Ovary (tissue), 10 donors: ENCODE measurements around the gene YJEFN3. TPM values are rescaled to one million over a fixed set of nuclear protein-coding genes. Genes with fewer than 3 reads are reported as not detected.
A peak's percentile ranks its signal among the peaks of the same experiment; 100 is the strongest.

Source experiments
- DNase-seq, 5 donors: peaks; one replicate each; pipeline ENCODE4 v3.0.0-alpha.2; 2019 to 2020
- H3K27ac ChIP-seq, 2 donors: fragments of 200-600 bp; one replicate each; pipeline versions ENCODE4 v1.5.1 to v1.8.0; 2019 to 2022
- H3K27me3 ChIP-seq: fragments of 200-600 bp; one replicate; pipeline ENCODE4 v1.8.0; 2022
- H3K36me3 ChIP-seq: fragments of 200-600 bp; sonication (generic); one replicate; pipeline ENCODE4 v1.5.1; 2019
- H3K4me1 ChIP-seq: one replicate; pipeline ENCODE4 v1.8.1; 2013; ENCODE audit warnings: mild to moderate bottlenecking, moderate library complexity; ENCODE audit not compliant: insufficient read depth
- H3K4me3 ChIP-seq: fragments of 200-600 bp; sonication (generic); one replicate; pipeline ENCODE4 v1.5.1; 2017
- H3K9me3 ChIP-seq, 2 donors: fragments of 200-600 bp in 1 of 2; sonication (generic) in 1 of 2; one replicate each; pipeline versions ENCODE4 v1.5.1 to v1.8.1; 2013 to 2019; ENCODE audit warnings: mild to moderate bottlenecking in 1 of 2, moderate library complexity in 1 of 2
- EP300 ChIP-seq: sonication (generic); formaldehyde crosslinking; IDR thresholded peaks from one replicate; pipeline ENCODE4 v1.6.1; 2017; ENCODE audit warnings: antibody characterized with exemption
- POLR2A ChIP-seq: fragments of 450-650 bp; IDR thresholded peaks from one replicate; pipeline ENCODE4 v1.6.1; 2017; ENCODE audit warnings: antibody characterized with exemption, mild to moderate bottlenecking, moderate library complexity
- WGBS, 3 donors: extraction: QIAGEN DNeasy Blood & Tissue Kit in 1 of 3; methylation state at CpG; one replicate each; pipeline versions ENCODE4 v1.1.5 to v1.1.7; 2013 to 2017; 5-methylcytosine and 5-hydroxymethylcytosine counted together
- intact Hi-C, 4 donors: fragments of 100-400 bp; cut with DNase I; formaldehyde crosslinking; loops; one replicate each; pipeline versions ENCODE4 v1.11.0 to v1.15.1; 2022 to 2023
- long read RNA-seq, 3 donors: library from polyadenylated mRNA in 2 of 3; unstranded in 2 of 3; transcript quantifications; one replicate each; pipeline ENCODE4 v2.0.0 and lab custom pipeline, GENCODE V29; 2021 to 2026
- polyA plus RNA-seq, 2 donors: library from polyadenylated mRNA; stranded (reverse); fragments of 200-250 nt in 1 of 2; fragments of 350-450 nt in 1 of 2; fragmentation: Illumina TruSeq in 1 of 2; extraction: RNeasy Lipid Tissue Mini Kit (QIAGEN cat#74804) in 1 of 2; gene quantifications; one replicate each; pipeline ENCODE4 v1.2.3, GENCODE V29; 2013 to 2014
- total RNA-seq, 7 donors: library from RNA; depleted of rRNA in 2 of 7; stranded (reverse); fragments of >200 nt in 2 of 7; fragmentation: NEBNext Ultra II Directional in 3 of 7; extraction: Animal tissue kit (Norgen Biotek cat#: 25700) in 3 of 7; gene quantifications; one replicate each; pipeline versions ENCODE4 v1.1.0 to v1.2.4, GENCODE V29; 2016 to 2023
- TF ChIP-seq, protein P1 (sequence below), 3 donors: fragments of 450-650 bp in 2 of 3; fragments of 200-600 bp in 1 of 3; IDR thresholded peaks; one replicate each; pipeline versions ENCODE4 v1.5.1 to v1.8.0; 2016 to 2022; ENCODE audit warnings: antibody characterized with exemption in 3 of 3, mild to moderate bottlenecking in 1 of 3
- donor health status: DM: no; HTN: no; CAD: no; lungs with moderate emphysema.
- donor health status: DM: no; HTN: no; CAD: no.
- donor health status: Bipolar disorder and iron deficiency.
- donor health status: DM: yes; HTN: yes; CAD: no.
- donor health status: DM: no; HTN: no; CAD: no.
- donor health status: DM: yes; HTN: yes; CAD: no.

YJEFN3 gene, protein sequence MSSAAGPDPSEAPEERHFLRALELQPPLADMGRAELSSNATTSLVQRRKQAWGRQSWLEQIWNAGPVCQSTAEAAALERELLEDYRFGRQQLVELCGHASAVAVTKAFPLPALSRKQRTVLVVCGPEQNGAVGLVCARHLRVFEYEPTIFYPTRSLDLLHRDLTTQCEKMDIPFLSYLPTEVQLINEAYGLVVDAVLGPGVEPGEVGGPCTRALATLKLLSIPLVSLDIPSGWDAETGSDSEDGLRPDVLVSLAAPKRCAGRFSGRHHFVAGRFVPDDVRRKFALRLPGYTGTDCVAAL
- total RNA-seq (1 to 10 TPM; 2.0 to 5.0 (median 3.5) TPM), polyA plus RNA-seq (1 to 10 TPM; 2.9 TPM)
- long read RNA-seq, donor 1, partial matches to known transcripts: 0 of 2 reads
- long read RNA-seq, donor 1, other reads (novel, unspliced or antisense): 2 of 2 reads
- long read RNA-seq, donor 2: 0 reads
- long read RNA-seq, donor 3, partial matches to known transcripts: 1 of 6 reads
- long read RNA-seq, donor 3, other reads (novel, unspliced or antisense): 5 of 6 reads

DNA sequence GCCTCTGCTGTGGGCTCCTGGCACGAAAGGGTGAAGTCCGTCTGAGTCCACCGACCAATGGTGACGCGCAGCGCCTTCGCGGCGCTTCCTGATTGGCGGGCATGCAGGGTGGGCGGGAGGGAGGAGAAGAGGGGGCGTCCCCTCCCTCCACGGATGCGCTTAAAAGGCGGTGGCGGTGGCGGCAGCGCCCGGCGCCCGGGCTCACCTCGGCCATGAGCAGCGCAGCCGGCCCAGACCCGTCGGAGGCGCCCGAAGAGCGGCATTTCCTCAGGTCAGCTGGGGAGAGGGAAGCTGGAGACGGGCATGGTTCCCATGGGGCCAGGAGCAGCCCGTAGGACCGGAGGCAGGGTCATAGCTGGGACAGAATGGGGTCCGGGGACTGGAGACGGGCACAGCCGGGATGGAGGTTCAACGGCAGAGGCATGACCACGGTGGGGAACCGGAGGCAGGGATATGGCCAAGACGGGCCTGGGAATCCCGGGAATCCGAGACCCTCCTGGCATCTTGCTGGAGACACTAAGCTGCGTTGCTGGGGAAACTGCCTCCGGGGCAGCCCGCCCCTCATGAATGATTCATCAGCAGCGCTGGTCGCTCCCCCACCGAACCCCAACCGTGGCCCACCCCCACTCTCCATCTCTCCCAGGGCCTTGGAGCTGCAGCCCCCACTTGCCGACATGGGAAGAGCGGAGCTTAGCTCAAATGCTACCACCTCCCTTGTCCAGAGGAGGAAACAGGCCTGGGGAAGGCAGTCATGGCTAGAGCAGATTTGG lies at the start of gene YJEFN3:
YJEFN3 (plus strand) TSS at position 191 of the 770 bp plus-strand sequence; CDS start at position 213, 22 bp downstream.
- no peaks in the 10 kb centered on the region for H3K9me3 ChIP-seq
- H3K27me3 ChIP-seq: no peaks in the 10 kb centered on the region
- DNase-seq: peak in 2 of 5 donors; percentile 46 to 67
- no peak within 1 kb of the TSS for H3K27ac ChIP-seq
- TF ChIP-seq EP300: no peak
- TF ChIP-seq, protein P1, sequence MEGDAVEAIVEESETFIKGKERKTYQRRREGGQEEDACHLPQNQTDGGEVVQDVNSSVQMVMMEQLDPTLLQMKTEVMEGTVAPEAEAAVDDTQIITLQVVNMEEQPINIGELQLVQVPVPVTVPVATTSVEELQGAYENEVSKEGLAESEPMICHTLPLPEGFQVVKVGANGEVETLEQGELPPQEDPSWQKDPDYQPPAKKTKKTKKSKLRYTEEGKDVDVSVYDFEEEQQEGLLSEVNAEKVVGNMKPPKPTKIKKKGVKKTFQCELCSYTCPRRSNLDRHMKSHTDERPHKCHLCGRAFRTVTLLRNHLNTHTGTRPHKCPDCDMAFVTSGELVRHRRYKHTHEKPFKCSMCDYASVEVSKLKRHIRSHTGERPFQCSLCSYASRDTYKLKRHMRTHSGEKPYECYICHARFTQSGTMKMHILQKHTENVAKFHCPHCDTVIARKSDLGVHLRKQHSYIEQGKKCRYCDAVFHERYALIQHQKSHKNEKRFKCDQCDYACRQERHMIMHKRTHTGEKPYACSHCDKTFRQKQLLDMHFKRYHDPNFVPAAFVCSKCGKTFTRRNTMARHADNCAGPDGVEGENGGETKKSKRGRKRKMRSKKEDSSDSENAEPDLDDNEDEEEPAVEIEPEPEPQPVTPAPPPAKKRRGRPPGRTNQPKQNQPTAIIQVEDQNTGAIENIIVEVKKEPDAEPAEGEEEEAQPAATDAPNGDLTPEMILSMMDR (IDR thresholded peaks at IDR 0.05): no peak
- no peak for TF ChIP-seq POLR2A
- H3K4me3 ChIP-seq: no peak within 1 kb of the TSS
- intact Hi-C loops: no loop called here
- WGBS, 3 donors: 13 to 22% (median 17%) methylated on average over 50 of the region's 50 CpGs
- H3K36me3 ChIP-seq: no peaks in the 10 kb centered on the region
- H3K4me1 ChIP-seq: no peaks in the 10 kb centered on the region

DNA sequence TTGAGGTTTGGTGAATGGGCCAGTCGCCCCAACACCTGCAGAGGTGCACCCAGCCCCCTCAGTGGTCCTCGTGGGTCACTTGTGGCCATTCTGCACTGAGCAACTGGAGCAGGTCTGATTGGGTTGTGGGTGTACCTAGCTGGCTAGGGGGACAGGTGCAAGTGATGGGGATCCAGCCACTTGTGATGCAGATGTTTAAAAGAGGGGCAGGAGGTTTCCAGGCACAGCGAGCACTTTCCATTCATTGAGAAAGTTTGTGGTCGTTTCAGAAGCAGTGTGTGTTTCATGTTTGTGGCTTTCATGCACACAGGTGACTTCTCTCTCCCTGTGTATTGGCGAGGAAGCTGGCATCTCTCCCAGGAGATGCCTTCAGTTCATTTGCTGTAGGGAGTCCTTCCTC lies 48.0 kb upstream of the YJEFN3 start:
- no peaks in the 10 kb centered on the region for H3K9me3 ChIP-seq

DNA sequence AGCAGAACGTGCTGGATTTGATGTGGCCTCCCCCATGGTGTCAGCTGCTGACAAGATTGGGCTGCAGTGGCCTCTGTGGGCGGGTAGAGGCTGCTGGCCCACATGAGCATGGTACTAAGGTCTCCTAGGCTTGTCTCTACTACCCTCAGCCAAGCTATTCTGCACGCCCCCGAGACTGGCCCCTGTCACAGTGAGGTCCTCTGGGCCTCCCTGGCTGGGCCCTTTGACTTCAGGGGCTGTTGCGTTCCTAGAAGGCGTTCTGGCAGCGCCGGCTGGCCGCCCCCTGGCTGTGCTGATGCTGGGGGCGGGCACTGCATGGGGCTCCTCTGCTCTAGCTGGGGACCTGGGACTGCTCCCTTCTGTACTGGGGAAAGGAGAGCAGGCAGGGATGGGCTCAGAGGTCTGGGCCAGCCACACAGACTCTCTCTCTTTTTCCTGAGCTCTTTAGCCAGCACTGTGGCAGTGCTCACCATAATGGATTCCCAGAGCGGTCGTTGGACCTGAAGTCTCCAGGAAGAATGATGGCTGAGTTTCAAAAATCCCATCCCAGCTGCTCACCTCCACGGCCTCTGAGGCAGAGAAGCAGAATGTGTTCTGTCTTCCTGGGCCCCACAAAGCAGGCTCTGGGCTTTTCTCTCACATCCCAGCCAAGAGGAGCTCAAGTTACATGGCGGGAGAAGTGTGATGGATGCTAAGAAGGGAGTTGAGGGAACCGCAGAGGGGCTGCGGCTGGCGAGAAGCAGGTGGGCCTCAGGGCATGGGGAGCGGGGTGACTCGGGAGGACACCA lies 45.7 kb upstream of the YJEFN3 start:
- no peaks in the 10 kb centered on the region for H3K27me3 ChIP-seq
- peaks cover 6% of the 10 kb centered on the region for H3K4me1 ChIP-seq
- H3K27ac ChIP-seq: no peak overlapping the region
- H3K9me3 ChIP-seq: no peaks in the 10 kb centered on the region
- no peak for TF ChIP-seq EP300
- TF ChIP-seq, protein P1 (IDR thresholded peaks at IDR 0.05): no peak
- no peak for TF ChIP-seq POLR2A
- no peaks in the 10 kb centered on the region for H3K36me3 ChIP-seq
- intact Hi-C loops: loop anchor here in 1 of 4 donors (10.0 kb wide), 1 partner anchor 58 kb away; no protein-coding TSS in a partner anchor
- no peak overlapping the region for H3K4me3 ChIP-seq
- 57 to 62% (median 58%) methylated on average over 18 to 19 of the region's 19 CpGs for WGBS, 3 donors
- no peak for DNase-seq

More for the DNA sequence above, 48.0 kb upstream of the YJEFN3 start:
- DNase-seq: no peak
- intact Hi-C loops: loop anchor here in 1 of 4 donors (10.0 kb wide), 1 partner anchor 56 kb away; no protein-coding TSS in a partner anchor
- Histone ChIP-seq H3K4me1 (no peaks in the 10 kb centered on the region), H3K27ac (no peak overlapping the region), H3K4me3 (no peak overlapping the region), H3K27me3 (no peaks in the 10 kb centered on the region), H3K36me3 (no peaks in the 10 kb centered on the region)
- WGBS, 3 donors: 64 to 71% (median 68%) methylated on average over 5 of the region's 5 CpGs
- TF ChIP-seq EP300 (no peak), POLR2A (no peak)
- TF ChIP-seq, protein P1 (IDR thresholded peaks at IDR 0.05): no peak
